ENCODE data around the gene SYT1.

Gene SYT1

GRCh38 chr12:79366374-79366773 lies 501.8 kb downstream of the SYT1 start:
- DNase-seq = no peak

- no peak for DNase-seq
Measured at GRCh38 chr12:79367032-79367589, 502.5 kb downstream of the SYT1 start.

DNA sequence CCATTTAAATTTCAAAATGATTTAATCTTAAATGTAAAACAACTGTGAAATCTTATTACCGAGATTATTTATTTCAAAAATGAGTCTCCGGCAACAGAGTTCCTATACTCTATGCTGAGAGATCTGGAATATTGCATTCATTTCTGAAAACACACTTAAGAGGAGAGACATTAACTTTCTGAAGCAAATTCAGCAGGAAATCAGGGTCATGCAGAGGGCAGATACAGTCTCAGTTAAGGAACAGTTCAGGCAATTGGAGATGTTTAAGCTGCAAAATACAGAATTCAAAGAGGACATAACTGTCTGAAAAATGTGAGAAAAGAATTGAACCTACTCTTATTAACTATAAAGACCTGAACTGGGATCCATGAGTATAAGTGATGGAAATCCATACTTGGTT lies 505.4 kb downstream of the SYT1 start:
- no peak for DNase-seq

GRCh38 chr12:79371226-79371625 lies 506.7 kb downstream of the SYT1 start:
- no peak for DNase-seq

DNA sequence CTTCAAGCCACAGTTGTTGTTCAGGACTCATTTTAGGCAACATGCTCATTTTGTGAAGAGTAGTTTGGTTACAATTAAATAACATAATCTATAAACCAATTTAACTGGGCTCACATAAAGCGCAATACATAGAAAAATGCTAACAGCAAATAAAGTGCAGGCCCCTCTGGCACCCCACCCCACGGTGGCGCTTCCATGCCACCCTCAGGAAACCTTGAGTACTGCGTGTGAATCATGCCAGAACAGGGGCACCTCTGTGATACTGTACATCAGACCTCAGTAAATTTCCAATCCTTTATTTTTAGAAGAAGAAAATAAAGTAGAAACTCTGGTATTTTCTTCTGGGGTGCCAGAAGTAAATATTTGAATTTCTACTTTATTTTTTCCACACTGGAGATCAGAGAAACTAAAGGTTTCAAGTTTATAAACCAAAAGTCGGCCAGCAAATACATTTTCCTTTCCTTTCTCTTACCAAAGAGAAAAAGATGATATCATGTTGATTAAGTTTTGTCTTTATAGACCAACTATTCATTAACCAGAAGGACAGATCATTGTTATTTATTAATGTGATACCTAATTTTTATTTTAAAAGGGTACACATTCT lies 509.4 kb downstream of the SYT1 start:
- DNase-seq = no peak

DNA sequence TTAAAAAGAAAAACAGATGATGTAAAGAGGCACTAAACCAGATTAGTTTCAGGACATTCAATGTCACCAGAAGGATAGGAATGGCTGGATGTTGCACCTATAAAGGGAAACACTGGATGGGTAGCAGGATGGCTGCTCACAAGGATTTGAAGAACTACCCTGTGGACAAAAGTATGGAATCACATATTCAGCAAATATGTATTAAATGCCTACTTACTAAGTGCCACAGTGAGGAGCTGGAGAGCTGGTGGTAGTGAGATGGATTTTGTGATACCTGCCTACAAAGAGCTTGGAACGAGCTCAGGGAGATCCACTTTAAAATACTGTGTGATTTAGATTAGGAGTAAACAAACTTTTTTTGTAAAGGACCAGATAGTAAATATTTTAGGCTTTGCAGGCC lies 510.0 kb downstream of the SYT1 start:
- DNase-seq = no peak

DNA sequence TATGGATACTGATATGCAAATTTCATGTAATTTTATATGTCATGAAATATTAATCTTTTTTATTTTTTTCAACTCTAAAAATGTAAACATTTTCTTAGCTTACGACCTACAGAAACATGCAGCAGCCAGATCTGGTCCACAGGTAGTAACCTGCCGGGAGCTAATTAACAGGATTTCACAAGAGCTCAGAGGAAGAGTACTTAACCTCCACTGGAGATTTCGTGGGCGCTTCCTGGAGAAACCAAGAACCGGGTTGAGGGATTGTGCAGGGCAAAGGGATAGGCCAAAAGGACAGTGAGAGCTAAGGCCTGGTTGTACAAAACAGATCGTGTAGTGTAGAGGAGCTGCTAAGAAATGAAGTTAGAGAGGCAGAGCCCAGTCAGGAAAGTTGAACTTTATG lies 510.5 kb downstream of the SYT1 start:
- DNase-seq = no peak

DNA sequence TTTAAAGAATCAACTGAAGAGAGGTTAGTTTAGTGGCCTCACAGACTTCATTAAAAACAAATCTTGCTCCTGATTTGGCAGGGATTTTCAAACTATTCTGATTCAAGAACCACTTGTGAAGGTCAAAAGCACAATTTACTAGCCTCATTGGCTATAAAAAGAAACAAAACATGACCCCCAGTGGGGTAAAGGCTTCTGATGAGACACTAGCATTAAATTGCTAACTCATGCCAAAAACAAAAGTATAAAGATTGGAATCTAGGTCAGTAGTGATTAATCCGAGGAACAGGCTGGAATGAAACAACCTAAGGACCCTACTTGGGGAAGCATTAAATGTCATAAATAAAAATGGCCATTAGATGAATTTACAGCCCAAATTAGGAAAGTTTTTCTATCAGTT lies 513.9 kb downstream of the SYT1 start:
- no peak for DNase-seq

DNA sequence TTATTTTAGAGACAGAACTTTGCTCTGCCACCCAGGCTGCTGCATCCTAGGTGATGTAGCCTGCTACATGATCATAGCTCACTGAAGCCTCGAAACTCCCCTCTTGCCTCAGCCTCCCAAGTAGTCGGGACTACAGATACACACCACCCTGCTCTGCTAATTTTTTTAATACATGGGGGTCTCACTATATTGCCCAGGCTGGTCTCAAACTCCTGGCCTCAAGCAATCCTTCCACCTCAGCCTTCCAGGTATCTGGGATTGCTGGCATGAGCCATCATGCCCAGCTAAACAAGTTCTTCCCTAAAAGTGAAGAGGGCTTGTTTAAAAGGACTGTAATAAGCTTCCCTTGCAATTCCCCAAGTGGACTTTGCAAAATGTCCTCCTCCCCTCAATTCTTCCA lies 515.8 kb downstream of the SYT1 start:
- DNase-seq = no peak

DNA sequence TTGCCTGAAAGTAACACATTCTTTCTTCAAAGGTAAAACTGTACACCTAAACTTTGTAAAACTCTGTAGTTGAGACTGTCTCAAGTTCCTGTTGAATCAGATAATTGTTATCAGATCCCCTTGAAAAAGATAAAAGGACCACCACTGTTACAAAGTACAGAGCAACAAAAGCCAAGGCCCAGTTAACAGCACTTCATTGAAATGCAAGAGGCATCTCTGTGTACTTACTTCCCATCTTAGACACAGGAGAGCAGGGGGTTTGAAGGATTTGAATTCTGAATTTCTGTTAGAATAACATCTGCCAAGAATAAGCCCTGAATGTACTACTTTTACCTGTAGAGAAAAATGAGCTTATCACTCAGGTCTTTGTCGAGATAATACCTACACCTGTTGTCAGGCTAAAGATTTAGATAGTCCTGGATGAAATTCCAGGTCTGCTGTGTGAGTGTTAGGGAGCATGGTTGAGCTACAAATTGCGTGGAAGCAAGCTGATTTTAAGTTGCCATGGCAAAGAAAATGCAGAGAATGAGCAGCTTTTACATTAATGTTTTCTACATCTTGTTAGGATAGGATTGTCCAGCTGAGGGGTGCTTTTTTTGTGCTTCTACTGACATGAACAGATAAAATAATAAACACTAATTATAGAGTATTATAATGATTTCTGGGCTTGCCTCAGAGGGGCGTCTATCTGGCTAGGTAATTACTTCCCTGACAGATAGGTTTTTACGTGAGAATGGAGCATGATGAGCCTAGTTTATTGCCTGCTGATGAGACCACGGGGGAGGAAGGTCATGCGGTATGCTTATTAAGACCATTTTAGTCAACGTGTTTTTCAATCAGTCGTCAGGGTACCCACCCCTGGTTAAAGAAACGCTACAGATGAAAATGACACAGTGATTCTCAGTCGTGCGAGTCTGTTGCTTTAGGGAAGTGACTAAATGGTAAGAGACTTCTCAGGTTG lies 517.0 kb downstream of the SYT1 start:
- no peak for DNase-seq

DNA sequence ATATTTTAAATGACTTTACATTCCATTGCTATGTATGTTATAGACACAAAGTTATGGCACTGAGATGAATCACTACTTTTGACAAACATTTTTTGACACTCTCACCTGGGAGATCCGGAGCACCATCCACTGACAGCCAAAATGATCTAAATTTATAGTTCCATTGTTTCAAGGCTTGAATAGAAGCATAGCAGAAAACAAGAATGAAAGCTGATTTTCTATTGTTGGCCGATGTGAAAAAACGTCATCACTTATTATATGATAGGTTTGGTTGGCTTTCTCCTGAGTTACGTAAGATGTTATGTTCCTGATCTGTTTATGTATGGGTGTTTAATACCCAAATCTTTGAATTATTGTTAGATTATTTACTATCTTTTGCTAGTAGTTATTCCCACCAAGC lies 520.0 kb downstream of the SYT1 start:
- DNase-seq = no peak

- DNase-seq = no peak
Measured at GRCh38 chr12:79388011-79388410, 523.4 kb downstream of the SYT1 start.

DNA sequence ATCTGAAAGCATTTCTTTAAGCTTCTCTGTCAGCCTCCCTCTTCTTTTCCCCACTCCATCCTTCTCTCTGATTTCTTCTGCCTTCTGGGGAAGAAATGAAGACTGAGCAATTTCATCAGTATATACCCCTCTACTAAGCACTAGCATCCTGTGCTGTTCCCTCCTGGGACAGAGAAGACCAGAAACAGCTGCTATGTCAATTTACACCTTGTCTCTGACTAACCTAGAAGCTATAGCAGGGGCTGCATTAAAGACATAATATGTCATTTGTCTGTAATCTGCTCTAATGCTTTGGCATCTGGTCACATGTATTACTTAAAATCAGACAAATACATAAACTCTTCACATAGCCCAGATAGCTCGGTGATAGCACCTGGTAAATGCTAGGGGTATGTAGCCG lies 529.3 kb downstream of the SYT1 start:
- DNase-seq = no peak

DNA sequence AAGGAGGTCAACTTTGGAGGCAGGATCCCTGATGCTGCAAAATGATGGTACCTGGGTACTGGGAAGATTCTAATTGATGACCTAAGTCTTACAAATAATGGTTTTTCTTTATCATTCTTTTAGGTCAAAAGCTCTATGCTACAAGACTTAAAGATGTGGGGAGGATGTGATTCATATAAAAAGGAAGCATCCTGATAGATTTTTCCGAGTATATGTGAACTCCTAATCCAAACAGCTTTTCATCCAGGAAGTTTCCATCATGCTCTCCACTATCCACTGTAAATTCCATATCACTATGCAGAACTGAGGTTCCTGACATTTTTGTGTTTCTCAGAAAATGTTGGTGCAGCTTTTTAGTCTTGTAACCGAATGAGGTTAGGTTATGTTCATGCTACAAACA lies 533.0 kb downstream of the SYT1 start:
- no peak for DNase-seq

DNA sequence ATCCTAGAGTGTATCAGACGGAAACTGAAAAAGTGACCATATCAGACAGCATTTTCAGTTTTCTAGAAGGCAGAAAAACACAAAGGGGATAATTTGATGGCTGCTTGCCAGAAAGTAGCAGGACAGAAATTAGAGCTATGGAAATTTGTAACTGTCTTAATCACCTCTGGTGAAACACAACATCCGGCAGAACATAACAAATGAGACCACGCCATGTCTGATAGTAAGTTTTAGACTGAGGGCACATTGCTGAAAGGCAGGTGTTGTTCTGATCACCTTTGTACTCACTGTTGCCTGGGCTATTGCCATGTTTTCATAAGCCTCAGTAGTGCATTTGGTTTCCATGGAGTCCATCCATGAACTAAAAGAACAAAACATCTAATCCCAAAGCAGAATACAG lies 535.9 kb downstream of the SYT1 start:
- DNase-seq = no peak

- DNase-seq = no peak
Measured at GRCh38 chr12:79402606-79403005, 538.0 kb downstream of the SYT1 start.

DNA sequence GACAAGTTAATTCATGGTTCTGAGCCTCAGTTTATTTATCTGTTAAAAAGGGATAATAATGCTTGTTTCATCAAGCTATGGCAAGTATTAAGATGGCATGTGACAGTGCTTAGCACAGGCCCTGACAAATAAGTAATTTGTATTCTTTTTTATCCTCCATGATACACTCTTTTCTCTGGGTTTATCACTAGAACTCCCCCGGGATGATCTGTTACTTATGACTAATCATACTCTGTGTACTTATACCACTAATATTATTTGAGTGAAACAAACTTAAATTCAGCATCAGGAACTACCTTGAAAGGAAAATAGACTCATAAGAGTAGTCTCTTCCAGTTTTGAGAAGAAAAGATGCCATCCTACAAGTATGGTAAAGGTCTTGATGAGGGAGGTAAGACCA lies 542.4 kb downstream of the SYT1 start:
- DNase-seq = no peak

GRCh38 chr12:79407671-79408622 lies 543.4 kb downstream of the SYT1 start:
- DNase-seq = no peak

DNA sequence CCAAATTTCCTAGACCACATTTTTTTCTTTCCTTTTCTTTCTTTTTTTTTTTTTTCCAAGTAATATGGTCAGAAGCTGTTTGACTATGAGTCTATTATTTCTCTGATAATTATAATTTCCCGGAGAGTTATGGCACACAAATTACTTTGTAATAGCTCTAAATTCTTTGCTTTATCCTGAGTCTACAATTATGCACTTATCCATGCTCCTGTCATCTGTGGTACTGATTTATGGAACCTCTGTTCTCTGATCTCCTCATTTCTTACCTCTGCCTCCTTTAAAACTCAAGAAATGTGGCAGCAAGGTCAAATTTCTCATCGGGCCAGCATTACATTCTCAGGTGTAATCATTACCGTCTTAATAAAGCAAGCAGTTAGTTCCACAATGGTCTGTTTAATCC lies 544.1 kb downstream of the SYT1 start:
- no peak for DNase-seq

- no peak for DNase-seq
Measured at GRCh38 chr12:79409562-79409961, 545.0 kb downstream of the SYT1 start.

DNA sequence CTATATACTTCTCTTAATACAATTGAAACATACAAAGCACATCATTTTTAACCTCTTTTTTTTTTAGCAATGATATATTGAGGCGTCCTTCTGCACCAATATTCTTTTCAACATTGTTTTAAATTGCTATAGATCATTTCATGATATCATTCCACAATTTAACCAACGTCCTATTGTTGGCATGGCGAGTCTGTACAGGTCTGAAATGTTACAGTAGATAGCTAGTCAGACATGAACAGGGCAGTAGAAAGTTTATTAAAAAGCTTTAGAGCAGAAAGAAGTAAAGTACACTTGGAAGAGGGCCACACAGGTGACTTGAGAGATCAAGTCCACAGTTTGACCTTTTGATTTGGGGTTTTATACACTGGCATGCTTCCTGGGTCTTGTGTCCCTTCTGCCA lies 547.2 kb downstream of the SYT1 start:
- DNase-seq = no peak

DNA sequence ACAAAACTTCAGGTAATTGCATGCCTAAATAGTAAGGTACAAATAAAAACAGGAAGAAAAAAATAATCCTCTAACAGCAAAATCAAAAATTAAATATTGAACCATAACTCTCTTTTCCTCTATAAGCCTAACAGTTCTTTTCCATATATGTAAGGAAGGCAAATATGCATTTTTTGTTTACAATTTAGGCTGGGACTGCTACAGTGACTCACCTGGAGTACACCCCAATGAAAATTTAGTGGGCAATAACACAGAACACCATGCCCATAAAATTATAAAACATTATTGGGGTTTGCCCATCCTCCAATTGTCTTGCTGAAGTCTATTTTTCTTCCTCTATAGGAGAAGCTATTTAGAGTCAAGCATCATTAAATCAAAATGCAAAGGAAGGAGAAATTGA lies 549.2 kb downstream of the SYT1 start:
- DNase-seq = no peak

- DNase-seq = no peak
Measured at GRCh38 chr12:79414252-79414651, 549.7 kb downstream of the SYT1 start.
